Fibroblast of lung (primary cell): Measurements from ENCODE around the gene CRYBA2. TPM values are rescaled to one million over a fixed set of nuclear protein-coding genes. Genes with fewer than 3 reads are reported as not detected.

Experiments
- DNase-seq, 2 donors: peaks; one replicate each; pipeline versions ENCODE4 v3.0.0 to v3.0.0-alpha.2; 2010; ENCODE audit warnings: low read depth in 2 of 2
- H2AFZ ChIP-seq: 2 replicates; pipeline ENCODE4 v1.5.1; 2012; ENCODE audit warnings: low read length, control low read depth, inconsistent platforms
- H3K27ac ChIP-seq: 2 replicates; pipeline ENCODE4 v1.5.1; 2011; ENCODE audit warnings: low read length, control low read depth; ENCODE audit not compliant: insufficient read depth
- H3K27me3 ChIP-seq: 2 replicates; pipeline ENCODE4 v1.5.1; 2011; ENCODE audit warnings: mild to moderate bottlenecking, low read length; ENCODE audit not compliant: control insufficient read depth, insufficient read depth
- H3K36me3 ChIP-seq: 2 replicates; pipeline ENCODE4 v1.5.1; 2011; ENCODE audit warnings: low read length; ENCODE audit not compliant: control insufficient read depth, insufficient read depth
- H3K4me1 ChIP-seq: 2 replicates; pipeline ENCODE4 v1.5.1; 2011; ENCODE audit warnings: low read length; ENCODE audit not compliant: control insufficient read depth, insufficient read depth; ENCODE audit errors: extremely low read depth
- H3K4me2 ChIP-seq: 2 replicates; pipeline ENCODE4 v1.5.1; 2011; ENCODE audit warnings: low read length, control low read depth; ENCODE audit not compliant: insufficient read depth; ENCODE audit errors: extremely low read depth
- H3K4me3 ChIP-seq, 4 experiments: fragments of 200-600 bp in 1 of 4; sonication (generic) in 1 of 4; replicated peaks in 1 of 4; 2 replicates each; pipeline ENCODE4 v1.5.1; 2011 to 2016; ENCODE audit warnings: low read length in 4 of 4, low read depth in 3 of 4, mild to moderate bottlenecking in 3 of 4, control low read depth in 2 of 4, inconsistent platforms in 1 of 4, mixed read lengths in 1 of 4; ENCODE audit not compliant: insufficient read depth in 1 of 4; ENCODE audit errors: control extremely low read depth in 1 of 4
- H3K79me2 ChIP-seq: 2 replicates; pipeline ENCODE4 v1.5.1; 2012; ENCODE audit warnings: mild to moderate bottlenecking, low read length, inconsistent platforms; ENCODE audit not compliant: control insufficient read depth, insufficient read depth
- H3K9ac ChIP-seq: 2 replicates; pipeline ENCODE4 v1.5.1; 2011; ENCODE audit warnings: mild to moderate bottlenecking, low read length, control low read depth; ENCODE audit not compliant: insufficient read depth
- H3K9me3 ChIP-seq: 2 replicates; pipeline ENCODE4 v1.5.1; 2012; ENCODE audit warnings: low read depth, low read length; ENCODE audit not compliant: control insufficient read depth, insufficient read depth
- H4K20me1 ChIP-seq: 2 replicates; pipeline ENCODE4 v1.5.1; 2011; ENCODE audit warnings: low read length; ENCODE audit not compliant: control insufficient read depth, insufficient read depth; ENCODE audit errors: extremely low read depth
- EZH2 ChIP-seq: IDR thresholded peaks from 2 replicates; pipeline ENCODE4 v1.5.1; 2012; ENCODE audit warnings: low read length, control low read depth, mild to moderate bottlenecking; ENCODE audit errors: missing control alignments
- polyA plus RNA-seq, 2 donors: library from polyadenylated mRNA; depleted of rRNA in 1 of 2; stranded (reverse) in 1 of 2; unstranded in 1 of 2; fragments of >200 nt; gene quantifications; 2 replicates each; pipeline ENCODE4 v1.2.1, GENCODE V29; 2011 to 2012; ENCODE audit warnings: missing spikeins in 1 of 2
- total RNA-seq: library from RNA; depleted of rRNA; stranded (reverse); fragments of >200 nt; gene quantifications from 2 replicates; pipeline ENCODE4 v1.2.1, GENCODE V29; 2014
- TF ChIP-seq, protein P1 (sequence below), 2 donors: IDR thresholded peaks in 1 of 2; conservative IDR thresholded peaks in 1 of 2; 1 replicate in 1 of 2; 2 replicates in 1 of 2; pipeline ENCODE4 v1.5.1; 2011 to 2012; ENCODE audit warnings: low read length in 2 of 2, control low read depth in 1 of 2, inconsistent platforms in 1 of 2, low read depth in 1 of 2, mild to moderate bottlenecking in 1 of 2

Gene CRYBA2
- total and polyA plus RNA-seq, 2 donors (not counting 1 experiment from before 2014, with no cell fraction given): not detected

DNA sequence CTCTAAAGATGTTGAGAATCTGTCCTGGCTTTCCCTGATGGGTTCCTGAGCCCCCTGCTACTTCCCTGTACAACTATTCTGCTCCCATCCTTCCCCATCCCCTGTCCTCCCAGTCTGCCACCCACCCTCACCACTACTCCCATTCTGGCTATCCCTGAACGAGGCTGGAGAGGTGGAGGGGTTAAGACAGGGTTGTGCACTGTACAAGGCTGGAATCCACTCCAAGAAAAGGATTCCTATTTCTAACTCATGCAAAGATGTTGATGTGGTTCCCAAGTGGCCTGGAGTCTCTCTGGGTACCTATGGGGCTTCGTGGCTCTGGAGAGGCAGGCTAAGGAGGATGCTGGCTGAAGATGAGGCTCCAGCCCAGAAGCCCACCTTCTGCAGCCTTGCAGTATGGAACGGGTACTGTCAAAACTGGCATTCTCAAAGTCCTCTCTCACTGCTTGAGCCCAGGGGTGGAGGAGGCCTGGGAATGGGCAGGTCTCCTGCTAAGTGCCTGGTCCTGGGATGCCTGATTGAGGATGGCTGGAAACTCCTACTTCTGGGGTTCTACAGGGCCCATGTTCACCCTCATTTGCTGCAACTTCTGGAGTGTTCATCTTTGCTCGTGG lies 7.0 kb downstream of the CRYBA2 start:
- Histone ChIP-seq H3K4me2 (no peak overlapping the region), H3K4me1 (no peaks in the 10 kb centered on the region), H3K9me3 (no peaks in the 10 kb centered on the region), H3K79me2 (no peaks in the 10 kb centered on the region), H3K27ac (no peak overlapping the region), H3K27me3 (peaks cover 74% of the 10 kb centered on the region), H3K4me3 (no peak overlapping the region), H3K9ac (no peak overlapping the region), H3K36me3 (no peaks in the 10 kb centered on the region), H2AFZ (no peak overlapping the region), H4K20me1 (no peaks in the 10 kb centered on the region)
- DNase-seq: no peak
- no peak for TF ChIP-seq EZH2
- TF ChIP-seq, protein P1, sequence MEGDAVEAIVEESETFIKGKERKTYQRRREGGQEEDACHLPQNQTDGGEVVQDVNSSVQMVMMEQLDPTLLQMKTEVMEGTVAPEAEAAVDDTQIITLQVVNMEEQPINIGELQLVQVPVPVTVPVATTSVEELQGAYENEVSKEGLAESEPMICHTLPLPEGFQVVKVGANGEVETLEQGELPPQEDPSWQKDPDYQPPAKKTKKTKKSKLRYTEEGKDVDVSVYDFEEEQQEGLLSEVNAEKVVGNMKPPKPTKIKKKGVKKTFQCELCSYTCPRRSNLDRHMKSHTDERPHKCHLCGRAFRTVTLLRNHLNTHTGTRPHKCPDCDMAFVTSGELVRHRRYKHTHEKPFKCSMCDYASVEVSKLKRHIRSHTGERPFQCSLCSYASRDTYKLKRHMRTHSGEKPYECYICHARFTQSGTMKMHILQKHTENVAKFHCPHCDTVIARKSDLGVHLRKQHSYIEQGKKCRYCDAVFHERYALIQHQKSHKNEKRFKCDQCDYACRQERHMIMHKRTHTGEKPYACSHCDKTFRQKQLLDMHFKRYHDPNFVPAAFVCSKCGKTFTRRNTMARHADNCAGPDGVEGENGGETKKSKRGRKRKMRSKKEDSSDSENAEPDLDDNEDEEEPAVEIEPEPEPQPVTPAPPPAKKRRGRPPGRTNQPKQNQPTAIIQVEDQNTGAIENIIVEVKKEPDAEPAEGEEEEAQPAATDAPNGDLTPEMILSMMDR (conservative IDR thresholded peaks at IDR 0.05 in 1 of 2, IDR thresholded peaks at IDR 0.05 in 1 of 2; ENCODE audit: low read depth in 1 of 2, low read length in 2 of 2): no peak

DNA sequence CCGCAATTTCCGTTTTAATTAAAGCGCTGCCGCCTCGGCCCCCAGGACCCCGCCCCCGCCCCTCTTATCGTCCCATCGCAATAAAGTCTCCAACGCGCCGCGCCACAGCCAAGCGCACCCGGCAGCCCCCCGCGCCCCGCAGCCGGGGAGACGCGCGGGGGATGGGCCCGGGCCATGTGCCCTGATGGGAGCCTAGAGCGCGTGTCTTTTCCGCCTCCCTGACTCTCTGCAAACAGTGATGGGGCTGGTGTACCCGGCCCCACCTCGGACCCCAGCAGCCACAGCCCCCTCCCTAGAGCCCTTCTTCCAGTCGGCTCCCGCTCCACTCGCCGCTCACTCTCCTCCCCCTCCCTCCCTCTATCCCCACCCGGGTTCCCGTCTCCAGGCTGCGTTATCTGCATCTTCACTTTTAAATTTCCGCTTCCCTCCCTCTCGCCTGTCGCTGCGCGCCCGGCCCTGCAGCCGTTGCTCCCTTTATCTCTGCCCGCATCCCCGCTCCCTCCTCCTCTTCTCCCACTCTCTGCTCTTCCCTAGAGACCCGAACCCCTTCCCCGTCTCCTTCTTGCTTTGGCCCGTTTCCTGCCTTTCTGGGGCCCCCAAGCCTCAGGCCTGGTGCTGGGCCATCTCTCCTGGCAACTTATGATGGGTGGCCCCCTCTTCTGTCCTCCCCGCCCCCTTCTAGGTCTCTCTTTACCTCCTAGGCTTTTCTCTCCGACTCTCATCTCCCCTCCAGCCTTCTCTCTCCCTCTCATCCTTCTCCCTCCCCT lies 7.7 kb downstream of the CRYBA2 start:
- no peak overlapping the region for H3K4me2 ChIP-seq
- peaks cover 72% of the 10 kb centered on the region for H3K27me3 ChIP-seq
- H3K27ac ChIP-seq: no peak overlapping the region
- H3K9me3 ChIP-seq: no peaks in the 10 kb centered on the region
- no peak overlapping the region for H2AFZ ChIP-seq
- H3K4me3 ChIP-seq: no peak overlapping the region
- no peaks in the 10 kb centered on the region for H3K36me3 ChIP-seq
- no peaks in the 10 kb centered on the region for H3K4me1 ChIP-seq
- no peaks in the 10 kb centered on the region for H3K79me2 ChIP-seq
- DNase-seq: no peak
- no peaks in the 10 kb centered on the region for H4K20me1 ChIP-seq
- no peak overlapping the region for H3K9ac ChIP-seq
- TF ChIP-seq, protein P1 (conservative IDR thresholded peaks at IDR 0.05 in 1 of 2, IDR thresholded peaks at IDR 0.05 in 1 of 2; ENCODE audit: low read depth in 1 of 2, low read length in 2 of 2): no peak
- peak; percentile 57 for TF ChIP-seq EZH2

DNA sequence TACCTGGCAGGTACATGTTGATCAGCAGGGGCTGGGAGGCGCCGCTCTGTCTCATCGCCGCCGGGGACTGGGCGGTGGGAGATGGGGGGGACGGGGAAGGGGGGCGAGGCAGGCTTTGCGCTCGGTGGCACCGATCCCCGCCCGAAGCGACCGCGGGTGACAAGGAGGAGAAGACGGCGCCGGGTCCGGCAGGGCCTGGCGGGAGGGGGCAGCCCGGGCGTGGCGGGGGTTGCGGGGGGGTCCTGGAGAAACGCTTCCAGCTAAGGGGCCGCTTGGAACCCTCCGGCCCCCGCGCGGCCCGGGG lies 8.2 kb downstream of the CRYBA2 start, which contains the start of gene FEV:
FEV (minus strand) TSS at position 164 of the 304 bp plus-strand sequence; CDS start at position 55, 109 bp downstream.
- TF ChIP-seq EZH2: no peak
- TF ChIP-seq, protein P1 (conservative IDR thresholded peaks at IDR 0.05 in 1 of 2, IDR thresholded peaks at IDR 0.05 in 1 of 2; ENCODE audit: low read depth in 1 of 2, low read length in 2 of 2): no peak
- Histone ChIP-seq H3K36me3 (no peaks in the 10 kb centered on the region), H3K4me3 (no peak within 1 kb of the TSS), H2AFZ (no peak within 1 kb of the TSS), H3K27me3 (peaks cover 71% of the 10 kb centered on the region), H4K20me1 (no peaks in the 10 kb centered on the region), H3K9me3 (no peaks in the 10 kb centered on the region), H3K9ac (no peak within 1 kb of the TSS), H3K4me2 (no peak within 1 kb of the TSS), H3K27ac (no peak within 1 kb of the TSS), H3K4me1 (no peaks in the 10 kb centered on the region), H3K79me2 (no peaks in the 10 kb centered on the region)
- no peak for DNase-seq
